Rectal smooth muscle tissue (tissue), 1 donor: Measurements from ENCODE around the gene LGALS8.

Experiments used
- H3K27ac ChIP-seq: one replicate; pipeline ENCODE4 v1.7.0; 2013; ENCODE audit warnings: low read depth, low read length, inconsistent platforms
- H3K27me3 ChIP-seq: one replicate; pipeline ENCODE4 v1.7.0; 2013; ENCODE audit warnings: low read length; ENCODE audit not compliant: control insufficient read depth, insufficient read depth
- H3K36me3 ChIP-seq: one replicate; pipeline ENCODE4 v1.7.0; 2013; ENCODE audit warnings: low read length; ENCODE audit not compliant: control insufficient read depth, insufficient read depth
- H3K4me1 ChIP-seq: one replicate; pipeline ENCODE4 v1.7.0; 2013; ENCODE audit warnings: low read length; ENCODE audit not compliant: control insufficient read depth, insufficient read depth
- H3K4me3 ChIP-seq: one replicate; pipeline ENCODE4 v1.7.0; 2013; ENCODE audit warnings: low read length
- H3K9ac ChIP-seq: one replicate; pipeline ENCODE4 v1.7.0; 2013; ENCODE audit warnings: low read length

LGALS8 gene

GRCh38 chr1:236532850-236533249 lies 9.1 kb downstream of the LGALS8 start:
- Histone ChIP-seq H3K36me3 (peaks cover 4% of the 10 kb centered on the region), H3K27me3 (no peaks in the 10 kb centered on the region), H3K9ac (no peak overlapping the region), H3K4me1 (no peaks in the 10 kb centered on the region), H3K4me3 (no peak overlapping the region), H3K27ac (no peak overlapping the region)

GRCh38 chr1:236534151-236534651 lies 10.4 kb downstream of the LGALS8 start:
- Histone ChIP-seq H3K36me3 (peaks cover 10% of the 10 kb centered on the region), H3K27ac (no peak overlapping the region), H3K4me3 (no peak overlapping the region), H3K4me1 (no peaks in the 10 kb centered on the region), H3K9ac (no peak overlapping the region), H3K27me3 (no peaks in the 10 kb centered on the region)

- no peak overlapping the region for H3K9ac ChIP-seq
- H3K4me3 ChIP-seq: no peak overlapping the region
- no peak overlapping the region for H3K27ac ChIP-seq
- peaks cover 15% of the 10 kb centered on the region for H3K36me3 ChIP-seq
- no peaks in the 10 kb centered on the region for H3K4me1 ChIP-seq
- no peaks in the 10 kb centered on the region for H3K27me3 ChIP-seq
These were observed 11.4 kb downstream of the LGALS8 start for GRCh38 chr1:236535190-236535589.

GRCh38 chr1:236535662-236536161 lies 11.9 kb downstream of the LGALS8 start:
- H3K36me3 ChIP-seq: peaks cover 15% of the 10 kb centered on the region
- no peaks in the 10 kb centered on the region for H3K4me1 ChIP-seq
- no peak overlapping the region for H3K27ac ChIP-seq
- H3K27me3 ChIP-seq: no peaks in the 10 kb centered on the region
- H3K9ac ChIP-seq: no peak overlapping the region
- no peak overlapping the region for H3K4me3 ChIP-seq

GRCh38 chr1:236536540-236536939 lies 12.8 kb downstream of the LGALS8 start:
- Histone ChIP-seq H3K36me3 (peaks cover 19% of the 10 kb centered on the region), H3K27me3 (no peaks in the 10 kb centered on the region), H3K27ac (no peak overlapping the region), H3K4me3 (no peak overlapping the region), H3K9ac (no peak overlapping the region), H3K4me1 (no peaks in the 10 kb centered on the region)

GRCh38 chr1:236540813-236541465 lies 17.2 kb downstream of the LGALS8 start:
- Histone ChIP-seq H3K36me3 (peaks cover 30% of the 10 kb centered on the region), H3K4me3 (no peak overlapping the region), H3K27ac (no peak overlapping the region)

GRCh38 chr1:236541710-236542109 lies 17.9 kb downstream of the LGALS8 start:
- Histone ChIP-seq H3K27me3 (no peaks in the 10 kb centered on the region), H3K4me3 (no peak overlapping the region), H3K9ac (no peak overlapping the region), H3K36me3 (peaks cover 34% of the 10 kb centered on the region), H3K4me1 (no peaks in the 10 kb centered on the region), H3K27ac (no peak overlapping the region)

More at GRCh38 chr1:236540813-236541465, 17.2 kb downstream of the LGALS8 start:
- Histone ChIP-seq H3K27me3 (no peaks in the 10 kb centered on the region), H3K4me1 (no peaks in the 10 kb centered on the region), H3K9ac (no peak overlapping the region)

- Histone ChIP-seq H3K27ac (no peak overlapping the region), H3K4me3 (no peak overlapping the region), H3K9ac (no peak overlapping the region), H3K36me3 (peaks cover 44% of the 10 kb centered on the region), H3K27me3 (no peaks in the 10 kb centered on the region), H3K4me1 (no peaks in the 10 kb centered on the region)
These were observed 19.4 kb downstream of the LGALS8 start for GRCh38 chr1:236543065-236543669.

GRCh38 chr1:236545621-236546169 lies 21.9 kb downstream of the LGALS8 start:
- no peak overlapping the region for H3K4me3 ChIP-seq
- H3K27ac ChIP-seq: no peak overlapping the region
- H3K4me1 ChIP-seq: no peaks in the 10 kb centered on the region
- H3K9ac ChIP-seq: no peak overlapping the region
- H3K27me3 ChIP-seq: no peaks in the 10 kb centered on the region
- H3K36me3 ChIP-seq: peaks cover 36% of the 10 kb centered on the region

- H3K36me3 ChIP-seq: peaks cover 44% of the 10 kb centered on the region
- H3K27me3 ChIP-seq: no peaks in the 10 kb centered on the region
- no peaks in the 10 kb centered on the region for H3K4me1 ChIP-seq
- no peak overlapping the region for H3K9ac ChIP-seq
- H3K4me3 ChIP-seq: no peak overlapping the region
- H3K27ac ChIP-seq: no peak overlapping the region
These were observed 24.7 kb downstream of the LGALS8 start for GRCh38 chr1:236548452-236548851.

GRCh38 chr1:236550961-236551851 lies 27.4 kb downstream of the LGALS8 start:
- Histone ChIP-seq H3K27me3 (no peaks in the 10 kb centered on the region), H3K4me1 (no peaks in the 10 kb centered on the region), H3K36me3 (peaks cover 46% of the 10 kb centered on the region), H3K27ac (no peak overlapping the region), H3K9ac (no peak overlapping the region), H3K4me3 (no peak overlapping the region)

- Histone ChIP-seq H3K27ac (no peak overlapping the region), H3K27me3 (no peaks in the 10 kb centered on the region), H3K9ac (no peak overlapping the region), H3K36me3 (peaks cover 48% of the 10 kb centered on the region), H3K4me1 (no peaks in the 10 kb centered on the region), H3K4me3 (no peak overlapping the region)
These were observed 28.3 kb downstream of the LGALS8 start for GRCh38 chr1:236552096-236552495.
